Peyer's patch (tissue), 4 donors: ENCODE data around the gene ANKRD13A. TPM values are rescaled to one million over a fixed set of nuclear protein-coding genes. Genes with fewer than 3 reads are reported as not detected.
"Not testable (repeated sequence)": the region's sequence is repeated elsewhere in the genome, so short reads cannot be mapped to it uniquely, and the experiment has no call there.

Experiments
- DNase-seq, 3 donors: peaks; one replicate each; pipeline ENCODE4 v3.0.0-alpha.2; 2017 to 2019
- H3K27ac ChIP-seq, 4 donors: fragments of 200-600 bp; sonication (generic); one replicate each; pipeline ENCODE4 v1.5.1; 2016 to 2019
- H3K27me3 ChIP-seq, 2 donors: fragments of 200-600 bp; sonication (generic); one replicate each; pipeline ENCODE4 v1.5.1; 2019
- H3K36me3 ChIP-seq, 3 donors: fragments of 200-600 bp; sonication (generic); one replicate each; pipeline ENCODE4 v1.5.1; 2016 to 2019
- H3K4me1 ChIP-seq, 4 donors: fragments of 200-600 bp; sonication (generic); one replicate each; pipeline ENCODE4 v1.5.1; 2016 to 2019
- H3K4me3 ChIP-seq, 4 donors: fragments of 200-600 bp; sonication (generic); 1 replicate in 3 of 4; 2 replicates in 1 of 4; pipeline ENCODE4 v1.5.1; 2016 to 2019; ENCODE audit warnings: mild to moderate bottlenecking in 1 of 4
- H3K9me3 ChIP-seq, 4 donors: fragments of 200-600 bp; sonication (generic); one replicate each; pipeline ENCODE4 v1.5.1; 2016 to 2019; ENCODE audit warnings: mild to moderate bottlenecking in 1 of 4
- CTCF ChIP-seq, 6 experiments: fragments of 450-650 bp in 4 of 6; fragments of 200-600 bp in 2 of 6; sonication (generic) in 1 of 6; IDR thresholded peaks; one replicate each; pipeline ENCODE4 v1.5.1; 2017 to 2019; ENCODE audit warnings: antibody characterized with exemption in 6 of 6, mild to moderate bottlenecking in 3 of 6, moderate library complexity in 1 of 6
- POLR2A ChIP-seq, 2 donors: fragments of 450-650 bp; IDR thresholded peaks; one replicate each; pipeline ENCODE4 v1.5.1; 2017; ENCODE audit warnings: antibody characterized with exemption in 2 of 2, mild to moderate bottlenecking in 2 of 2, moderate library complexity in 2 of 2
- total RNA-seq, 4 donors: library from RNA; depleted of rRNA; stranded (reverse); fragments of >200 nt; gene quantifications; one replicate each; pipeline ENCODE4 v1.1.0, GENCODE V29; 2016

ANKRD13A gene
- total RNA-seq, 4 donors from 2014 or later = 81.3 to 124 (median 92.1) TPM

GRCh38 chr12:110077800-110078199 is 78.6 kb downstream of the ANKRD13A start:
- no peak overlapping the region for H3K4me3 ChIP-seq
- no peaks in the 10 kb centered on the region for H3K9me3 ChIP-seq
- no peaks in the 10 kb centered on the region for H3K36me3 ChIP-seq
- DNase-seq = no peak
- no peaks in the 10 kb centered on the region for H3K27me3 ChIP-seq
- TF ChIP-seq POLR2A (IDR thresholded peaks at IDR 0.05) = no peak
- no peak for TF ChIP-seq CTCF (IDR thresholded peaks at IDR 0.05)
- no peak overlapping the region for H3K27ac ChIP-seq
- peaks cover 0 to 6% (median 2%) of the 10 kb centered on the region in 4 donors for H3K4me1 ChIP-seq

GRCh38 chr12:110079477-110080400 is 80.5 kb downstream of the ANKRD13A start:
- peak; percentile 56 to 86 (median 85) for DNase-seq
- no peak for TF ChIP-seq CTCF (IDR thresholded peaks at IDR 0.05)
- H3K36me3 ChIP-seq = no peaks in the 10 kb centered on the region
- H3K27me3 ChIP-seq = no peaks in the 10 kb centered on the region
- peak overlapping the region; percentile 7 to 28 (median 23) for H3K4me3 ChIP-seq
- peak overlapping the region; percentile 63 to 74 (median 66) for H3K27ac ChIP-seq
- peaks cover 0 to 6% (median 2%) of the 10 kb centered on the region in 4 donors for H3K4me1 ChIP-seq
- H3K9me3 ChIP-seq = no peaks in the 10 kb centered on the region

- no peak for TF ChIP-seq CTCF (IDR thresholded peaks at IDR 0.05)
- no peak for TF ChIP-seq POLR2A (IDR thresholded peaks at IDR 0.05)
- Histone ChIP-seq H3K36me3 (no peaks in the 10 kb centered on the region), H3K4me3 (no peak overlapping the region), H3K27ac (peak overlapping the region in 1 of 4 donors; percentile 66), H3K27me3 (no peaks in the 10 kb centered on the region), H3K4me1 (peaks cover 0 to 6% (median 2%) of the 10 kb centered on the region in 4 donors), H3K9me3 (no peaks in the 10 kb centered on the region)
- DNase-seq = no peak
Observed at GRCh38 chr12:110080410-110080809, 81.2 kb downstream of the ANKRD13A start.

GRCh38 chr12:110084314-110085015 is 85.2 kb downstream of the ANKRD13A start:
- Histone ChIP-seq H3K4me1 (peaks cover 0 to 6% (median 0%) of the 10 kb centered on the region in 4 donors), H3K9me3 (no peaks in the 10 kb centered on the region), H3K27me3 (no peaks in the 10 kb centered on the region), H3K36me3 (no peaks in the 10 kb centered on the region), H3K4me3 (no peak overlapping the region), H3K27ac (no peak overlapping the region)
- TF ChIP-seq POLR2A (IDR thresholded peaks at IDR 0.05) = no peak
- no peak for TF ChIP-seq CTCF (IDR thresholded peaks at IDR 0.05)
- DNase-seq = no peak

- DNase-seq, H3K27ac ChIP-seq: not testable (repeated sequence)
Observed at GRCh38 chr12:110088216-110088615, 89.0 kb downstream of the ANKRD13A start.

GRCh38 chr12:110088936-110089335 is 89.7 kb downstream of the ANKRD13A start:
- TF ChIP-seq CTCF (IDR thresholded peaks at IDR 0.05) (no peak), POLR2A (IDR thresholded peaks at IDR 0.05) (no peak)
- Histone ChIP-seq H3K27ac (no peak overlapping the region), H3K4me3 (no peak overlapping the region), H3K27me3 (no peaks in the 10 kb centered on the region), H3K9me3 (no peaks in the 10 kb centered on the region), H3K36me3 (no peaks in the 10 kb centered on the region), H3K4me1 (no peaks in the 10 kb centered on the region)
- DNase-seq = no peak

More at GRCh38 chr12:110088216-110088615, 89.0 kb downstream of the ANKRD13A start:
- not testable (repeated sequence) for H3K9me3 ChIP-seq, H3K4me3 ChIP-seq, H3K27me3 ChIP-seq, H3K4me1 ChIP-seq, H3K36me3 ChIP-seq
